Measurements from ENCODE around the gene DERA.
A peak's percentile ranks its signal among the peaks of the same experiment; 100 is the strongest.
"Not testable (repeated sequence)": the region's sequence is repeated elsewhere in the genome, so short reads cannot be mapped to it uniquely, and the experiment has no call there.

Gene DERA

GRCh38 chr12:15910864-15911721 is at the start of gene DERA:
TSS of gene DERA (plus strand) at chr12:15911332. CDS start at chr12:15911384, 52 bp downstream.
- peak within 1 kb of the TSS; percentile 82 for H3K4me3 ChIP-seq (ENCODE audit: low read depth, low read length)
- no peak for TF ChIP-seq CTCF (conservative IDR thresholded peaks at IDR 0.05; ENCODE audit: low read depth, low read length)
- DNase-seq (ENCODE audit: low read depth): peak; percentile 71

GRCh38 chr12:15861404-15861803 is 49.7 kb upstream of the DERA start:
- no peak overlapping the region for H3K4me3 ChIP-seq (ENCODE audit: low read depth, low read length)
- TF ChIP-seq CTCF (conservative IDR thresholded peaks at IDR 0.05; ENCODE audit: low read depth, low read length): no peak
- peak; percentile 28 for DNase-seq (ENCODE audit: low read depth)

- TF ChIP-seq CTCF (conservative IDR thresholded peaks at IDR 0.05; ENCODE audit: low read depth, low read length): no peak
- no peak for DNase-seq (ENCODE audit: low read depth)
- H3K4me3 ChIP-seq (ENCODE audit: low read depth, low read length): no peak overlapping the region
Measured at GRCh38 chr12:15862840-15863239, 48.3 kb upstream of the DERA start.

GRCh38 chr12:15863372-15863771 is 47.8 kb upstream of the DERA start:
- no peak for TF ChIP-seq CTCF (conservative IDR thresholded peaks at IDR 0.05; ENCODE audit: low read depth, low read length)
- no peak overlapping the region for H3K4me3 ChIP-seq (ENCODE audit: low read depth, low read length)
- DNase-seq (ENCODE audit: low read depth): no peak

- no peak for TF ChIP-seq CTCF (conservative IDR thresholded peaks at IDR 0.05; ENCODE audit: low read depth, low read length)
- no peak for DNase-seq (ENCODE audit: low read depth)
- H3K4me3 ChIP-seq (ENCODE audit: low read depth, low read length): no peak overlapping the region
Measured at GRCh38 chr12:15863984-15864383, 47.1 kb upstream of the DERA start.

GRCh38 chr12:15868186-15868585 is 42.9 kb upstream of the DERA start:
- no peak overlapping the region for H3K4me3 ChIP-seq (ENCODE audit: low read depth, low read length)
- DNase-seq (ENCODE audit: low read depth): no peak
- TF ChIP-seq CTCF (conservative IDR thresholded peaks at IDR 0.05; ENCODE audit: low read depth, low read length): no peak

GRCh38 chr12:15873556-15873955 is 37.6 kb upstream of the DERA start:
- TF ChIP-seq CTCF (conservative IDR thresholded peaks at IDR 0.05; ENCODE audit: low read depth, low read length): no peak

GRCh38 chr12:15874556-15875145 is 36.5 kb upstream of the DERA start:
- H3K4me3 ChIP-seq (ENCODE audit: low read depth, low read length); DNase-seq (ENCODE audit: low read depth): not testable (repeated sequence)

More at GRCh38 chr12:15873556-15873955, 37.6 kb upstream of the DERA start:
- DNase-seq (ENCODE audit: low read depth): no peak
- H3K4me3 ChIP-seq (ENCODE audit: low read depth, low read length): no peak overlapping the region
